H1 (cell line): ENCODE results near the gene POLG. TPM values are rescaled to one million over a fixed set of nuclear protein-coding genes. Genes with fewer than 3 reads are reported as not detected.

Source experiments
- polyA plus RNA-seq, 7 experiments: library from polyadenylated mRNA; depleted of rRNA in 3 of 7; stranded (reverse) in 5 of 7; unstranded in 2 of 7; fragments of >200 nt in 5 of 7; fragments of 200-250 nt in 2 of 7; gene quantifications; 1 replicate in 5 of 7; 2 replicates in 1 of 7; 4 replicates in 1 of 7; pipeline versions ENCODE4 v1.2.1 to v1.2.3, GENCODE V29; 2011 to 2013; ENCODE audit warnings: missing spikeins in 2 of 7, mixed read lengths in 2 of 7
- total RNA-seq: library from RNA; stranded (reverse); fragmentation: NEBNext Ultra II Directional; extraction: Animal tissue kit (Norgen Biotek cat#: 25700); gene quantifications from 2 replicates; pipeline ENCODE4 v1.2.1, GENCODE V29; 2021
- TF ChIP-seq, protein P1 (sequence below): fragments of 300-600 bp; sonication (generic); IDR thresholded peaks from 2 replicates; pipeline ENCODE4 v1.7.1; 2012; ENCODE audit warnings: low read length, moderate library complexity, mild to moderate bottlenecking, inconsistent platforms; ENCODE audit not compliant: insufficient replicate concordance

POLG gene
- total and polyA plus RNA-seq, 2 of the 8 experiments (the other 6 are each of a cell fraction or from before 2014, with no cell fraction given) = 14.8 to 52.3 TPM

DNA sequence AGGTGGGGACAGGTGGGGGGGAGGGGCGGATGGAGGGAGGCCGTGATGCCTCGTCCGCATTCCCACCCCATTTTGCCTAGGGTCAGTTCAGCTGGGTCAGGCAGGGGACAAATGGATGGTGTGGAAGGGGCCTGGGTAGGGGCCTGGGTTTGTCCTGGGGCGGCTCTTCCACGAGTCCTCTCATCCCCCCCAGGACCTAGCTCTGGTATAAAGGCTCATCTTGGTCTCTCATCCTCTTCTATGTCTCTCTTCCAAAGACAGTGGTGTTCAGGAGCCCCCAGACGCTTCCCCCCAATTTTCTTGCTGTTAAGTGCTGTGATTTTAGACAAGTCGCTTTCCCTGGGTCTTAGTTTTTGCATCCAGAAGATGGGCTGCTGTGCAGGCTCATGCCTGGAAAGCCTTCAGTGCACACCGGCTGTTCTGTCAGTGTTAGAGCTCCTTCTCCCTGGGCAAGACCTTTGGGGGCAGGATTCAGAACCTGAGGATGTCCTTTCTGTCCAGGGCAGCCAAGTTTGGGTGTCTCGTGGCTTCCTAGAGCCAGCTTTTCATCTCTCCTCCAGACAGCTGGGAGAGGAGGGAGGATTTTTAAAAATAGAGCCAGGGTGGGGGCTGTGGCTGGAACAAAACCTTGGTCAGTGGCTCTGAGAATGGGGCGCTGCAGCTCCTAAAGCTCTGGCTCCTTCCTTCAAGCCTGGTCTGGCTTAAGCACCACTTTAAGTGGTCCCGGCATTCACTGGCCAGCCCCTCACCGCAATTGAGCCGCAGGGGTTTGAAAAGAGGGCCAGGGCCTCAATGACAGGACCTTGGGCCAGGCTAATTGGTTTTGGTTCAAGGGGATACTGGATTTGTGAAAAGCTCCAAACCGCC is 37.7 kb upstream of the POLG start (continued):
- TF ChIP-seq, protein P1, sequence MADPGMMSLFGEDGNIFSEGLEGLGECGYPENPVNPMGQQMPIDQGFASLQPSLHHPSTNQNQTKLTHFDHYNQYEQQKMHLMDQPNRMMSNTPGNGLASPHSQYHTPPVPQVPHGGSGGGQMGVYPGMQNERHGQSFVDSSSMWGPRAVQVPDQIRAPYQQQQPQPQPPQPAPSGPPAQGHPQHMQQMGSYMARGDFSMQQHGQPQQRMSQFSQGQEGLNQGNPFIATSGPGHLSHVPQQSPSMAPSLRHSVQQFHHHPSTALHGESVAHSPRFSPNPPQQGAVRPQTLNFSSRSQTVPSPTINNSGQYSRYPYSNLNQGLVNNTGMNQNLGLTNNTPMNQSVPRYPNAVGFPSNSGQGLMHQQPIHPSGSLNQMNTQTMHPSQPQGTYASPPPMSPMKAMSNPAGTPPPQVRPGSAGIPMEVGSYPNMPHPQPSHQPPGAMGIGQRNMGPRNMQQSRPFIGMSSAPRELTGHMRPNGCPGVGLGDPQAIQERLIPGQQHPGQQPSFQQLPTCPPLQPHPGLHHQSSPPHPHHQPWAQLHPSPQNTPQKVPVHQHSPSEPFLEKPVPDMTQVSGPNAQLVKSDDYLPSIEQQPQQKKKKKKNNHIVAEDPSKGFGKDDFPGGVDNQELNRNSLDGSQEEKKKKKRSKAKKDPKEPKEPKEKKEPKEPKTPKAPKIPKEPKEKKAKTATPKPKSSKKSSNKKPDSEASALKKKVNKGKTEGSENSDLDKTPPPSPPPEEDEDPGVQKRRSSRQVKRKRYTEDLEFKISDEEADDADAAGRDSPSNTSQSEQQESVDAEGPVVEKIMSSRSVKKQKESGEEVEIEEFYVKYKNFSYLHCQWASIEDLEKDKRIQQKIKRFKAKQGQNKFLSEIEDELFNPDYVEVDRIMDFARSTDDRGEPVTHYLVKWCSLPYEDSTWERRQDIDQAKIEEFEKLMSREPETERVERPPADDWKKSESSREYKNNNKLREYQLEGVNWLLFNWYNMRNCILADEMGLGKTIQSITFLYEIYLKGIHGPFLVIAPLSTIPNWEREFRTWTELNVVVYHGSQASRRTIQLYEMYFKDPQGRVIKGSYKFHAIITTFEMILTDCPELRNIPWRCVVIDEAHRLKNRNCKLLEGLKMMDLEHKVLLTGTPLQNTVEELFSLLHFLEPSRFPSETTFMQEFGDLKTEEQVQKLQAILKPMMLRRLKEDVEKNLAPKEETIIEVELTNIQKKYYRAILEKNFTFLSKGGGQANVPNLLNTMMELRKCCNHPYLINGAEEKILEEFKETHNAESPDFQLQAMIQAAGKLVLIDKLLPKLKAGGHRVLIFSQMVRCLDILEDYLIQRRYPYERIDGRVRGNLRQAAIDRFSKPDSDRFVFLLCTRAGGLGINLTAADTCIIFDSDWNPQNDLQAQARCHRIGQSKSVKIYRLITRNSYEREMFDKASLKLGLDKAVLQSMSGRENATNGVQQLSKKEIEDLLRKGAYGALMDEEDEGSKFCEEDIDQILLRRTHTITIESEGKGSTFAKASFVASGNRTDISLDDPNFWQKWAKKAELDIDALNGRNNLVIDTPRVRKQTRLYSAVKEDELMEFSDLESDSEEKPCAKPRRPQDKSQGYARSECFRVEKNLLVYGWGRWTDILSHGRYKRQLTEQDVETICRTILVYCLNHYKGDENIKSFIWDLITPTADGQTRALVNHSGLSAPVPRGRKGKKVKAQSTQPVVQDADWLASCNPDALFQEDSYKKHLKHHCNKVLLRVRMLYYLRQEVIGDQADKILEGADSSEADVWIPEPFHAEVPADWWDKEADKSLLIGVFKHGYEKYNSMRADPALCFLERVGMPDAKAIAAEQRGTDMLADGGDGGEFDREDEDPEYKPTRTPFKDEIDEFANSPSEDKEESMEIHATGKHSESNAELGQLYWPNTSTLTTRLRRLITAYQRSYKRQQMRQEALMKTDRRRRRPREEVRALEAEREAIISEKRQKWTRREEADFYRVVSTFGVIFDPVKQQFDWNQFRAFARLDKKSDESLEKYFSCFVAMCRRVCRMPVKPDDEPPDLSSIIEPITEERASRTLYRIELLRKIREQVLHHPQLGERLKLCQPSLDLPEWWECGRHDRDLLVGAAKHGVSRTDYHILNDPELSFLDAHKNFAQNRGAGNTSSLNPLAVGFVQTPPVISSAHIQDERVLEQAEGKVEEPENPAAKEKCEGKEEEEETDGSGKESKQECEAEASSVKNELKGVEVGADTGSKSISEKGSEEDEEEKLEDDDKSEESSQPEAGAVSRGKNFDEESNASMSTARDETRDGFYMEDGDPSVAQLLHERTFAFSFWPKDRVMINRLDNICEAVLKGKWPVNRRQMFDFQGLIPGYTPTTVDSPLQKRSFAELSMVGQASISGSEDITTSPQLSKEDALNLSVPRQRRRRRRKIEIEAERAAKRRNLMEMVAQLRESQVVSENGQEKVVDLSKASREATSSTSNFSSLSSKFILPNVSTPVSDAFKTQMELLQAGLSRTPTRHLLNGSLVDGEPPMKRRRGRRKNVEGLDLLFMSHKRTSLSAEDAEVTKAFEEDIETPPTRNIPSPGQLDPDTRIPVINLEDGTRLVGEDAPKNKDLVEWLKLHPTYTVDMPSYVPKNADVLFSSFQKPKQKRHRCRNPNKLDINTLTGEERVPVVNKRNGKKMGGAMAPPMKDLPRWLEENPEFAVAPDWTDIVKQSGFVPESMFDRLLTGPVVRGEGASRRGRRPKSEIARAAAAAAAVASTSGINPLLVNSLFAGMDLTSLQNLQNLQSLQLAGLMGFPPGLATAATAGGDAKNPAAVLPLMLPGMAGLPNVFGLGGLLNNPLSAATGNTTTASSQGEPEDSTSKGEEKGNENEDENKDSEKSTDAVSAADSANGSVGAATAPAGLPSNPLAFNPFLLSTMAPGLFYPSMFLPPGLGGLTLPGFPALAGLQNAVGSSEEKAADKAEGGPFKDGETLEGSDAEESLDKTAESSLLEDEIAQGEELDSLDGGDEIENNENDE = no peak
